ENCODE data around the gene ZNF622.

Gene ZNF622, protein sequence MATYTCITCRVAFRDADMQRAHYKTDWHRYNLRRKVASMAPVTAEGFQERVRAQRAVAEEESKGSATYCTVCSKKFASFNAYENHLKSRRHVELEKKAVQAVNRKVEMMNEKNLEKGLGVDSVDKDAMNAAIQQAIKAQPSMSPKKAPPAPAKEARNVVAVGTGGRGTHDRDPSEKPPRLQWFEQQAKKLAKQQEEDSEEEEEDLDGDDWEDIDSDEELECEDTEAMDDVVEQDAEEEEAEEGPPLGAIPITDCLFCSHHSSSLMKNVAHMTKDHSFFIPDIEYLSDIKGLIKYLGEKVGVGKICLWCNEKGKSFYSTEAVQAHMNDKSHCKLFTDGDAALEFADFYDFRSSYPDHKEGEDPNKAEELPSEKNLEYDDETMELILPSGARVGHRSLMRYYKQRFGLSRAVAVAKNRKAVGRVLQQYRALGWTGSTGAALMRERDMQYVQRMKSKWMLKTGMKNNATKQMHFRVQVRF

DNA sequence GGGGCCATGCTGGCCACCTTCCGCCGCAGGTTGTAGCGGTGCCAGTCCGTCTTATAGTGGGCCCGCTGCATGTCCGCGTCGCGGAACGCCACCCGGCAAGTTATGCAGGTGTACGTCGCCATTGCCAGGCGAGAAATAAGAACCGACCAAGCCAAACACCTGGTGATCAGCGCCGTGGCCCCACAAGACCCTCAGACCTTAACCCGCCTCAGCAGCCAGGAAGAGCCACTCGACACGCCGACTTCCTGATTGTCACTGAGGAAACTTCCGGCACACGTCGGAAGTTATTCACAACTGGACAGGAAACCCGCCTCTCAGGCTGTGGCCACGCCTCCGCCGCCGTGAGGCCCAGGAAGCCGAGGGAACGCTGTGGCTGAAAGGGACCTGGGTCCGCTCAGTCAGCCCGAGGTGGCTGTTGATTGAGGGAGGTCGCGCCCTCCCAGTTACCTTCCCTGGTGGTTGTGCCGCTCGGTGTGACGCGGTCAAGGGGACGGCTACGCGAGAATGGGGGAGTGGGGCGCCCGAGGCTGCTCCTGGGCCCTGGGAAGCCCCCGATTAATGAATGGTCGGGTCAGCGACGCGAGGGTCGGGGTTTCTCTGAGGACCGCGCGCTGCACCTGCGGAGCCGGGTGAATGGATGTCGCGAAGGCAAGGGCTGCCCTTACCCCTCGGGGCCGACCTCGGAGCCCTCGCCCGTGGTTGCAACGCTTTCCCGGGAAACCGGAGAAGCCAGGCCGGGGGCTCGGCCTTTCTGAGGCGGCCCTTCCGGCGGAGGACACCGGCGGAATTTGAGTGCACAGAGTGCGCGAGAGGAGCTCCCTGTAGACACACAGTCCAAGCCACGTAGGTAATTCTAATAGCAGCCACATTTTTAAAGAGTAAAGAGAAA, at the start of gene ZNF622:
Gene ZNF622 (minus strand): TSS at position 257 of the 889 bp plus-strand sequence. CDS start 135 bp downstream, at position 122.
- DNase-seq: peak; percentile 77

DNA sequence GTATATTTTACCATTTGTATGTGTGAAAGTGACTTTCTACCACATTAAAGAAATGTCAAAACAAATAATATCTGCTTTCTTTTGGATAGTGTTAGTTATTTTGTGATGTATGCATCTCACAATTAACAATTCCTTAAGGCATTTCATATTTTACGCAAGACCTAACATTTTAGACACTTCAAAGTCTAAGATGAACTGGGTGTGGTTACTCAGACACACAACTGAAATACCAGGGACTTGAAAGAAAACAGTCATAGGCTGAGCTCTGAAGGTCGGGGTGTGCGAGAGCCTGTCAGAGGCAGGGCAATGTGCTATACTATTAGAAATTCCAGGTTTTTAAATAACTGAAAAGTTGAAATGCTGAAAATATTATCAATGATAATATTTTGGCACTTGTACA, 44.5 kb upstream of the ZNF622 start:
- DNase-seq: no peak

- no peak for DNase-seq
These were observed 43.3 kb upstream of the ZNF622 start for GRCh38 chr5:16508730-16509531.

DNA sequence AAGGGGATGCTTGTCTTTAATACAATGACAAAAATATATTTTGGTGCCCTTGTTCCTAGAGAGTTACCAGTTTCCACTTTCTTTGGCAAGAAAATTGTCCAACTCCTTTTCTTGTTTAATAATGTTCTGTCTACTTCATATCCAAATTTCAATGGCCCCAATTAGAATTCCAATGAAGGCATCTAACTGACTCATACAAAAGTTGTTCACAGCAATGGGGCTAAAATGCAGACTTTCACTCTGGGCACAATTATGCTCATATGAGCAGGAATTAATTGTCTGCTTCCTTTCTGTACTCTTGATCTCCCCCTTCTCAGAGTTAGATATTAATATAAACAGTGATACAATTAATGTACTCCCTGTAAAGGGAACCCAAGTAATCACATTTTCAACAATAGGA, 42.1 kb upstream of the ZNF622 start:
- DNase-seq: no peak

- no peak for DNase-seq
These were observed 40.3 kb upstream of the ZNF622 start for GRCh38 chr5:16505904-16506303.

- no peak for DNase-seq
These were observed 39.7 kb upstream of the ZNF622 start for GRCh38 chr5:16505140-16505891.

GRCh38 chr5:16504571-16504970, 39.0 kb upstream of the ZNF622 start:
- no peak for DNase-seq

DNA sequence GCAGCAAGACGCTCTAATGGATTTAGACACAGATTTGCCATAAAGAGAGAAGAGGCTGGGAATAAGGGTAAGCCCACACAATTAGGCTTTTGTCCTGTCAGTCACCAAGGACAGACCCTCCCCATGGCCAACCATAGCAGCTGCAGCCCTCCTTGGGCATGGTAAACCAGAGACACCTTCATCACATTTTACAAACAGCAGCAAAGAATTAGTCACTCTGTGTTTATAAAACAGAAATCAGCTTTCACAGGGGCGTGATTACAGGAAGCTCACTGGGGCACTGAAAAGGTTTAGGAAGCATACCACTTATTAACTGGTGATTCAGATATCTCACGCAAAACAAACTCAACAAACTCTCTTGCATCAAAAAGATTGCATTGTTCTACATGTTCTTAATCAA, 37.3 kb upstream of the ZNF622 start:
- DNase-seq: no peak

GRCh38 chr5:16500024-16500423, 34.4 kb upstream of the ZNF622 start:
- no peak for DNase-seq

GRCh38 chr5:16497546-16497945, 31.9 kb upstream of the ZNF622 start:
- DNase-seq: no peak

- DNase-seq: no peak
These were observed 27.7 kb upstream of the ZNF622 start for GRCh38 chr5:16493261-16493660.

- no peak for DNase-seq
These were observed 27.0 kb upstream of the ZNF622 start for GRCh38 chr5:16492398-16493140.

GRCh38 chr5:16490911-16491310, 25.3 kb upstream of the ZNF622 start:
- DNase-seq: no peak

DNA sequence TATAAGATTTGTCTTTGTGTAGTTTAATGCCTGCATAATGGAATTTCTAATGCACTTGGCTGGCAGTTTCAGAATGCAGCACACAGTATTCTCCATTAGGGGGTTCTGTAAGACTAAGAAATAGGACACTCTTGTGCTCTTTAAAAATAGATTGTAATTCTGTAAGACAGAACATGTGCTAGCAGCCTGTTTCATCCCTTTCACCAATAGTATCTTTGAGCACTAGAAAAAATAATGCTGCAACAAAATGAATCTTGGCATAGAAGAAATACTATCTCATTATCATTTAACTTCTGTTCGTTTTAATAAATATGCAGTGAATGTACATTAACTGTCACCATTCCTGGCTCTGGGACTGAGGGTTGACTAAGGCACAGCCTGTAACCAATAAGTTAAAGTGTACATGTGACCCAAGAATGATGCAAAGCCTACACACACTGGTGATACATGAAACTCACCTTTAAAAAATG, 23.8 kb upstream of the ZNF622 start:
- DNase-seq: no peak

- DNase-seq: no peak
These were observed 21.9 kb upstream of the ZNF622 start for GRCh38 chr5:16487456-16487855.

DNA sequence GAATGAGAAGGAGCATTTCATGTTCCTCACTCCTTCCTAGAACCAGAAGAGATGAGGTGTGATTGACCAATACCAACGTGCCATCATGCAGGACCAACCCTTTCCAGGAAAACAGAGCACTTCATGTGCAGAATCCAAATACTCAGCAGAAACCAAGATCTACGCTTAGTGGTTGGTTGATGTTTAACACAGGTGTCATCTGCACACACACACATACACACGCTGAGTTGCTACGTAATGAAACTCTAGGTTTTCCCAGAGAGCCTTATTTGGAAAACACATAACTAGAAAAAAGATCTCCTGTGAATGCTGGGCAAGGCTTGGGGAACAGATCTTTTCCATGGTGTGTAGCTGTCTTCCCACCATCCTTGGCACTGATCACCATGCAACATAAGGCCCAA, 21.1 kb upstream of the ZNF622 start:
- no peak for DNase-seq

- no peak for DNase-seq
These were observed 20.1 kb upstream of the ZNF622 start for GRCh38 chr5:16485656-16486055.

DNA sequence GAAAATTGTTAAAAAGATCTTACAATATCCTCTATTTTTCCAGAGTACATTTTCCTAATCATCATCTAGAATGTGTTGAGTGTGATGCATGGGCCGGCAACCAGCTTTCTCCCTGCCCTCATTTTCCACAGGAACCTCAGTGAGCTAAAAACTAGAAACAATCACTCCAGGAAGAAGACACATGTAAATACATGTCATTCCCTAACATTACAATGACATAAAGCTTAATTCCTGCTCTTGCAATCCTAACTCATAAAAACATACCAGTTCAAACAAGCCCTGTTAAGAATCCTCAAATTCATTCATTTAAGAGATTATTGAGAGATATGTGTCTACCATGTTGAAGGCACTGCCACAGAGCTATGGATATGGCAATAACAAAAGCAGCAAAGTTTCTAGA, 18.5 kb upstream of the ZNF622 start:
- DNase-seq: no peak

DNA sequence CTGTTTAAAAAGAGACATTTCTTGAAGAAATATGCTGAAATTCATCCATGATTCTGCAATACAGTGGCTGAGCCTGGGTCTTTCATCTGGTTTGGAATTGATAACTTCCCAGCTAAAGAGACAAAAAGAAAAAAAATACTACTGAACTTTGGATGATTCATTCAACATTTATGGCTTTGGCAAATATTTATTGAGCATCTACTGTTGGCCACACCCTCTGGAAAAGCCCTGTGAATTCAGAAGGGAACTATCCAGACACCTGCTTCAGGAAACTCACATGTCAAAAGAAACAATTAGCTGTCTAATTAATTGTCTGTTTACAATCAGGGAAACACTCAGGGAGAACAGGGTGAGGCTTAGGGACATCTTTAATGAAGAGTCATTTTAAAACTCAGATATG, 17.8 kb upstream of the ZNF622 start:
- no peak for DNase-seq

DNA sequence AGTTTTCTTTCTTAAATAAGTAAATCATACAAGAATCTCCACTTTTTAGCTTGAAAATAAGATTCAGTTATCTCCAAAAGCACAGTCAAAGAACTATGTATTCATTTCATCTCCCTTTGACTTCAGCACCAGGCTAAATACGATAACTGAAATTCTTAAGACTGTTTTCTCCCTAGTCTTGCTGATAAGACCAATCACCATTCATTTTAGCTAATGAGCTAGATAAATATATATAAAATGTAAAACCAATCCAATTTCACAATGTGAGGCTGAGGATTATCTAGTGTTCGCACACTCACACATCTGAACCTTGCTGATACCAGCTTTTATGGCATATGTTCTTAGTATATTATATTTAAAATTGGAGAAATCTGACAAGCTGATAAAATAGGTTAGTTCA, 17.3 kb upstream of the ZNF622 start:
- DNase-seq: no peak

GRCh38 chr5:16480821-16481538, 15.4 kb upstream of the ZNF622 start:
- no peak for DNase-seq
